ENCODE results near the gene ZIC1. TPM values are rescaled to one million over a fixed set of nuclear protein-coding genes. Genes with fewer than 3 reads are reported as not detected.

Gene ZIC1
- total and polyA plus RNA-seq, 9 of the 15 experiments (the other 6 are each of a cell fraction or from before 2014, with no cell fraction given): 0.21 to 0.42 TPM; not detected in 7

DNA sequence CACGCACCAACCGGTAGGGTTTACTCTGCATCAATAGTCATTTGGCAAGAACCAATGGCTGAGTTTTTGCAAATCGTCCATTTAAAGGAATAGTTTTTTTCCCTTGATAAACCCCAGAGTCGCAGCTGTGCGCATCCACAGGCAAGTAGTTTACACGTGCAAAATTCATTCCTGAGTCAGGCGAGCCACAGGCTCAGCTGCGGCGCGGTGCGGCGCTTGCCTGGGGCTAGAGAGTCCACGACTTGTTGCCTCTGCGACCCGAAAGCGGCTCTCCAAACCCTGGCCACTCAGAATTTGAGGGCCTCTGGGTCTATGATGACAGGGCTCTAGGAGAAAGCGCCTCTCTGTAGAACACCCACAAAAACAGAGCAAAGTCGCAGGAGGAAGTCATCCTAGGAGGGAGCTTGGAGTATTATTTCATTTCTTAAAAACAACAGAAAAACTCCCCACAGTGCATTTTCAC, 39.5 kb upstream of the ZIC1 start:
- H3K27me3 ChIP-seq (ENCODE audit: control insufficient read depth in 2 of 2, insufficient read depth in 2 of 2, low read length in 2 of 2): no peaks in the 10 kb centered on the region; a peak in 2 of 5 replicates
- H3K4me2 ChIP-seq (ENCODE audit: insufficient read depth, low read length): no peak overlapping the region
- H3K4me3 ChIP-seq: no peak overlapping the region
- H3K36me3 ChIP-seq (ENCODE audit: control insufficient read depth, insufficient read depth, low read length): no peaks in the 10 kb centered on the region
- CTCF ChIA-PET (ENCODE audit: low intra/inter-chr PET ratio): no interaction called here
- in situ Hi-C loops (cut with MboI) (no loop called here), intact Hi-C loops (cut with micrococcal nuclease) (no loop called here)
- no peaks in the 10 kb centered on the region for H3K9me3 ChIP-seq (replicated peaks; ENCODE audit: control insufficient read depth, insufficient read depth, low read depth, low read length)
- DNase-seq (ENCODE audit: extremely low read depth in 1 of 4, low spot score in 3 of 4) (no peak), ATAC-seq (no peak), FAIRE-seq (no peak)
- no peak overlapping the region for H3K27ac ChIP-seq (ENCODE audit: extremely low read depth, low read depth, low read length)
- no peaks in the 10 kb centered on the region for H3K79me2 ChIP-seq (ENCODE audit: control insufficient read depth, insufficient read depth, low read length)
- H3K9ac ChIP-seq (ENCODE audit: insufficient read depth in 1 of 2, low read depth in 2 of 2, low read length in 2 of 2): no peak overlapping the region
- no peaks in the 10 kb centered on the region for H3K9me1 ChIP-seq (ENCODE audit: control insufficient read depth, insufficient read depth, low read length)
- WGBS (ENCODE audit: insufficient coverage, low coverage, missing lambda C conversion rate): 8% methylated on average over 18 of the region's 18 CpGs
- BruUV-seq (replicated peaks): no TSS peak
- H4K20me1 ChIP-seq (replicated peaks; ENCODE audit: control insufficient read depth, insufficient read depth, low read length): no peaks in the 10 kb centered on the region
- no peak overlapping the region for H2AFZ ChIP-seq (ENCODE audit: low read depth, low read length)
- TF ChIP-seq CBFA2T3 (IDR thresholded peaks at IDR 0.05) (no peak), HMG20B (CRISPR knock-in tag; IDR thresholded peaks at IDR 0.05) (no peak), E2F3 (CRISPR knock-in tag; IDR thresholded peaks at IDR 0.05) (no peak), ARID1B (IDR thresholded peaks at IDR 0.05) (no peak), MCM3 (IDR thresholded peaks at IDR 0.05) (no peak), ZFPM2 (CRISPR knock-in tag; IDR thresholded peaks at IDR 0.05) (no peak), SIX5 (IDR thresholded peaks at IDR 0.05; ENCODE audit: borderline replicate concordance in 1 of 2, insufficient read depth in 1 of 2, low read depth in 1 of 2, low read length in 2 of 2) (no peak), XRCC5 (IDR thresholded peaks at IDR 0.05; ENCODE audit: low read depth, low read length) (no peak), HNRNPH1 (optimal IDR thresholded peaks at IDR 0.05; ENCODE audit: low read depth, low read length) (no peak), CHD2 (IDR thresholded peaks at IDR 0.05; ENCODE audit: low read depth, low read length) (no peak), RAD21 (CRISPR knock-in tag; conservative IDR thresholded peaks at IDR 0.05 in 1 of 2, IDR thresholded peaks at IDR 0.05 in 1 of 2) (no peak), ZNF77 (CRISPR knock-in tag; IDR thresholded peaks at IDR 0.05) (no peak), ZNF174 (CRISPR knock-in tag; IDR thresholded peaks at IDR 0.05) (no peak)
- TF ChIP-seq, protein P1, sequence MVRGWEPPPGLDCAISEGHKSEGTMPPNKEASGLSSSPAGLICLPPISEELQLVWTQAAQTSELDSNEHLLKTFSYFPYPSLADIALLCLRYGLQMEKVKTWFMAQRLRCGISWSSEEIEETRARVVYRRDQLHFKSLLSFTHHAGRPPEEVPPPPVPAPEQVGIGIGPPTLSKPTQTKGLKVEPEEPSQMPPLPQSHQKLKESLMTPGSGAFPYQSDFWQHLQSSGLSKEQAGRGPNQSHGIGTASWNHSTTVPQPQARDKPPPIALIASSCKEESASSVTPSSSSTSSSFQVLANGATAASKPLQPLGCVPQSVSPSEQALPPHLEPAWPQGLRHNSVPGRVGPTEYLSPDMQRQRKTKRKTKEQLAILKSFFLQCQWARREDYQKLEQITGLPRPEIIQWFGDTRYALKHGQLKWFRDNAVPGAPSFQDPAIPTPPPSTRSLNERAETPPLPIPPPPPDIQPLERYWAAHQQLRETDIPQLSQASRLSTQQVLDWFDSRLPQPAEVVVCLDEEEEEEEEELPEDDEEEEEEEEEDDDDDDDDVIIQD (CRISPR knock-in tag; IDR thresholded peaks at IDR 0.05): no peak
- TF ChIP-seq, protein P2, sequence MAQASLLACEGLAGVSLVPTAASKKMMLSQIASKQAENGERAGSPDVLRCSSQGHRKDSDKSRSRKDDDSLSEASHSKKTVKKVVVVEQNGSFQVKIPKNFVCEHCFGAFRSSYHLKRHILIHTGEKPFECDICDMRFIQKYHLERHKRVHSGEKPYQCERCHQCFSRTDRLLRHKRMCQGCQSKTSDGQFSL (CRISPR knock-in tag; IDR thresholded peaks at IDR 0.05): no peak
- TF ChIP-seq, protein P2 (tag; IDR thresholded peaks at IDR 0.05): no peak
- TF ChIP-seq, protein P3, sequence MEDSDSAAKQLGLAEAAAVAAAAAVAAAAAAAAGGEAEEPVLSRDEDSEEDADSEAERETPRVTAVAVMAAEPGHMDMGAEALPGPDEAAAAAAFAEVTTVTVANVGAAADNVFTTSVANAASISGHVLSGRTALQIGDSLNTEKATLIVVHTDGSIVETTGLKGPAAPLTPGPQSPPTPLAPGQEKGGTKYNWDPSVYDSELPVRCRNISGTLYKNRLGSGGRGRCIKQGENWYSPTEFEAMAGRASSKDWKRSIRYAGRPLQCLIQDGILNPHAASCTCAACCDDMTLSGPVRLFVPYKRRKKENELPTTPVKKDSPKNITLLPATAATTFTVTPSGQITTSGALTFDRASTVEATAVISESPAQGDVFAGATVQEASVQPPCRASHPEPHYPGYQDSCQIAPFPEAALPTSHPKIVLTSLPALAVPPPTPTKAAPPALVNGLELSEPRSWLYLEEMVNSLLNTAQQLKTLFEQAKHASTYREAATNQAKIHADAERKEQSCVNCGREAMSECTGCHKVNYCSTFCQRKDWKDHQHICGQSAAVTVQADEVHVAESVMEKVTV (CRISPR knock-in tag; IDR thresholded peaks at IDR 0.05): no peak
- TF ChIP-seq, protein P4, sequence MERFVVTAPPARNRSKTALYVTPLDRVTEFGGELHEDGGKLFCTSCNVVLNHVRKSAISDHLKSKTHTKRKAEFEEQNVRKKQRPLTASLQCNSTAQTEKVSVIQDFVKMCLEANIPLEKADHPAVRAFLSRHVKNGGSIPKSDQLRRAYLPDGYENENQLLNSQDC (CRISPR knock-in tag; IDR thresholded peaks at IDR 0.05): no peak
- no peaks in the 10 kb centered on the region for H3K4me1 ChIP-seq (replicated peaks in 1 of 2; ENCODE audit: control insufficient read depth in 2 of 2, insufficient read depth in 2 of 2, low read length in 2 of 2)
- POLR2A ChIA-PET: no interaction called here
